ENCODE measurements around the gene TTN.
"Not testable (repeated sequence)": the region's sequence is repeated elsewhere in the genome, so short reads cannot be mapped to it uniquely, and the experiment has no call there.

TTN gene

GRCh38 chr2:178526256-178526655 is 281.0 kb downstream of the TTN start (continued):
- TF ChIP-seq TCF4 (CRISPR knock-in tag; IDR thresholded peaks at IDR 0.05; ENCODE audit: borderline replicate concordance): no peak
- no peak for TF ChIP-seq ZNF565 (CRISPR knock-in tag; conservative IDR thresholded peaks at IDR 0.05; ENCODE audit: low read depth)
- TF ChIP-seq ZFP30 (CRISPR knock-in tag; IDR thresholded peaks at IDR 0.05): no peak
- no peak for TF ChIP-seq ZNF8 (CRISPR knock-in tag; IDR thresholded peaks at IDR 0.05)
- no peak for TF ChIP-seq SNAI2 (CRISPR knock-in tag; IDR thresholded peaks at IDR 0.05)
- no peak for TF ChIP-seq ZC3H10 (CRISPR knock-in tag; IDR thresholded peaks at IDR 0.05)
- TF ChIP-seq CSRNP3 (CRISPR knock-in tag; IDR thresholded peaks at IDR 0.05): no peak

DNA sequence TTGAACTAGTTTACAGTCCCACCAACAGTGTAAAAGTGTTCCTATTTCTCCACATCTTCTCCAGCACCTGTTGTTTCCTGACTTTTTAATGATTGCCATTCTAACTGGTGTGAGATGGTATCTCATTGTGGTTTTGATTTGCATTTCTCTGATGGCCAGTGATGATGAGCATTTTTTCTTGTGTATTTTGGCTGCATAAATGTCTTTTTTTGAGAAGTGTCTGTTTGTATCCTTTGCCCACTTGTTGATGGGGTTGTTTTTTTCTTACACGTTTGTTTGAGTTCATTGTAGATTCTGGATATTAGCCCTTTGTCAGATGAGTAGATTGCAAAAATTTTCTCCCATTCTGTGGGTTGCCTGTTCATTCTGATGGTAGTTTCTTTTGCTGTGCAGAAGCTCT is 281.8 kb downstream of the TTN start:
- not testable (repeated sequence) for ATAC-seq

GRCh38 chr2:178525010-178525409 is 282.2 kb downstream of the TTN start:
- not testable (repeated sequence) for ATAC-seq

- TF ChIP-seq ESRRG (CRISPR knock-in tag; IDR thresholded peaks at IDR 0.05) (no peak), ARNTL (CRISPR knock-in tag; IDR thresholded peaks at IDR 0.05; ENCODE audit: borderline replicate concordance, low read depth) (no peak), ISL1 (CRISPR knock-in tag; IDR thresholded peaks at IDR 0.05) (no peak), ZFP3 (CRISPR knock-in tag; IDR thresholded peaks at IDR 0.05) (no peak), TCF4 (CRISPR knock-in tag; IDR thresholded peaks at IDR 0.05; ENCODE audit: borderline replicate concordance) (no peak), OSR1 (CRISPR knock-in tag; IDR thresholded peaks at IDR 0.05) (no peak), ZNF8 (CRISPR knock-in tag; IDR thresholded peaks at IDR 0.05) (no peak)
- ATAC-seq: peak; percentile 66
Measured at GRCh38 chr2:178523596-178524134, 283.6 kb downstream of the TTN start.

DNA sequence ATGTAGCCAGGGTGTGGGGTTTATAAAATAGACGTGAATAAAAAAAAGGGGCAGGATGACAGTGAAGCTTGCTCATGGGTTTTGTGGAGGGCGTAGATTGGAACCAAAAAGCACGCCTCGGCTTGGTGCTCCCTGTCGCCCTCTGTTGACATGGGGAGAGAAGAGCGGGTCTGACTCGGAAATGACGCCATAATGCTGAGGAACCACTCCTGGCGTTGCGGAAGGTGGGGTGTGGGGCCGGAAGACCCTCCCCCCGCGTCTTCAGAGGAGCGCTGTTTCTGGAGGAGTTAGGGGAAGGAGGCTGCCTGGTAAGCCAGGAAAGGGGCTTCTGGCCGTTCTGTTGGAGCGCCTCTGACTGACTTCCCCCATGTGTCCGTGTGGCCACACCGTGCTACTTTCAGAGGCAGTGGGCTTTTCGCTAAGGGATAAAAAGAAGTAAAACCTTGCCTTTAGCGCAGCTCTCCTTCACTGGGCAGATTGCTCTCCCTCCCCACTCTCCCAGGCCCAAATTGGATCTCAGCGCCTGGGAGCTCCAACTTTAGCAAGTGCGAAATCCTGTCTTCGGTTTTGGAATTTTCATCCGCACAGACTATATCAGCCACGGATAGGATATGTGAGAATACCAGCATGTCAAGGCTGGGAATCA is 284.1 kb downstream of the TTN start:
- ATAC-seq: peak; percentile 98
- TF ChIP-seq ZNF8 (CRISPR knock-in tag; IDR thresholded peaks at IDR 0.05) (no peak), RARB (CRISPR knock-in tag; IDR thresholded peaks at IDR 0.05) (no peak), TOX (CRISPR knock-in tag; IDR thresholded peaks at IDR 0.05; ENCODE audit: borderline replicate concordance) (no peak), ZFP3 (CRISPR knock-in tag; IDR thresholded peaks at IDR 0.05) (no peak), ZNF565 (CRISPR knock-in tag; conservative IDR thresholded peaks at IDR 0.05; ENCODE audit: low read depth) (no peak), OSR1 (CRISPR knock-in tag; IDR thresholded peaks at IDR 0.05) (no peak), ISL1 (CRISPR knock-in tag; IDR thresholded peaks at IDR 0.05) (no peak), CSRNP3 (CRISPR knock-in tag; IDR thresholded peaks at IDR 0.05) (no peak), SNAI2 (CRISPR knock-in tag; IDR thresholded peaks at IDR 0.05) (no peak), CSDC2 (CRISPR knock-in tag; IDR thresholded peaks at IDR 0.05) (no peak)
- TF ChIP-seq, protein P1, sequence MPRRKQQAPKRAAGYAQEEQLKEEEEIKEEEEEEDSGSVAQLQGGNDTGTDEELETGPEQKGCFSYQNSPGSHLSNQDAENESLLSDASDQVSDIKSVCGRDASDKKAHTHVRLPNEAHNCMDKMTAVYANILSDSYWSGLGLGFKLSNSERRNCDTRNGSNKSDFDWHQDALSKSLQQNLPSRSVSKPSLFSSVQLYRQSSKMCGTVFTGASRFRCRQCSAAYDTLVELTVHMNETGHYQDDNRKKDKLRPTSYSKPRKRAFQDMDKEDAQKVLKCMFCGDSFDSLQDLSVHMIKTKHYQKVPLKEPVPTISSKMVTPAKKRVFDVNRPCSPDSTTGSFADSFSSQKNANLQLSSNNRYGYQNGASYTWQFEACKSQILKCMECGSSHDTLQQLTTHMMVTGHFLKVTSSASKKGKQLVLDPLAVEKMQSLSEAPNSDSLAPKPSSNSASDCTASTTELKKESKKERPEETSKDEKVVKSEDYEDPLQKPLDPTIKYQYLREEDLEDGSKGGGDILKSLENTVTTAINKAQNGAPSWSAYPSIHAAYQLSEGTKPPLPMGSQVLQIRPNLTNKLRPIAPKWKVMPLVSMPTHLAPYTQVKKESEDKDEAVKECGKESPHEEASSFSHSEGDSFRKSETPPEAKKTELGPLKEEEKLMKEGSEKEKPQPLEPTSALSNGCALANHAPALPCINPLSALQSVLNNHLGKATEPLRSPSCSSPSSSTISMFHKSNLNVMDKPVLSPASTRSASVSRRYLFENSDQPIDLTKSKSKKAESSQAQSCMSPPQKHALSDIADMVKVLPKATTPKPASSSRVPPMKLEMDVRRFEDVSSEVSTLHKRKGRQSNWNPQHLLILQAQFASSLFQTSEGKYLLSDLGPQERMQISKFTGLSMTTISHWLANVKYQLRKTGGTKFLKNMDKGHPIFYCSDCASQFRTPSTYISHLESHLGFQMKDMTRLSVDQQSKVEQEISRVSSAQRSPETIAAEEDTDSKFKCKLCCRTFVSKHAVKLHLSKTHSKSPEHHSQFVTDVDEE (CRISPR knock-in tag; IDR thresholded peaks at IDR 0.05): no peak

DNA sequence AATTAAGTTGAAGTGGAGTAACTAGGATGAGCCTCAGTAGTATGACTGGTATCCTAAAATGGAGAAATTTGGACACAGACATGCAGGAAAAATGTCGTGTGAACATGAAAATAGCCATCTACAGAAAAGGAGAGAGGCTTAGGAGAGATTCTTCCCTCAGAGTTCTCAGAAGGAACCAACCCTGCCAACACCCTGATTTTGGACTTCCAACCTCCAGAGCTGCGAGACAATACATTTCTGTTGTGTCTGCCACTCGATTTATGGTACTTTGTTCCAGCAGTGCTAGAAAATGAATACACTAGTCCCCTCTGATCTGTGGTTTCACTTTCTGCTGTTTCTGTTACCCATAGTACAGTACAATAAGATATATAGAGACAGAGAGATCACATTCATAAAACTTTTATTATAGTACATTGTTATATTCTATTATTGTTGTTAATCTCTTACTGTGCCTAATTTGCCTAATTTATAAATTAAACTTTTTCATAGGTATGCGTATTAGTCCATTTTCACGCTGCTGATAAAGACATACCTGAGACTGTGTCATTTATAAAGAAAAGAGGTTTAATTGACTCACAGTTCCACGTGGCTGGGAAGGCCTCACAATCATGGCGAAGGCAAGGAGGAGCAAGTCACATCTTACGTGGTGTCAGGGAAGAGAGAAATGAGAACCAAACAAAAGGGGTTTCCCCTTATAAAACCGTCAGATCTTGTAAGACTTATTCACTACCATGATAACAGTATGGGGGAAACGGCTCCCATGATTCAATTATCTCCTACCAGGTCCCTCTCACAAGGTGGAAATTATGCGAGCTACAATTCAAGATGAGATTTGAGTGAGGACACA is 285.7 kb downstream of the TTN start:
- no peak for ATAC-seq
- TF ChIP-seq ZFP3 (CRISPR knock-in tag; IDR thresholded peaks at IDR 0.05): no peak
- TF ChIP-seq CSDC2 (CRISPR knock-in tag; IDR thresholded peaks at IDR 0.05): no peak
- no peak for TF ChIP-seq POU6F1 (CRISPR knock-in tag; IDR thresholded peaks at IDR 0.05; ENCODE audit: borderline replicate concordance, low read depth)
- TF ChIP-seq ZFP30 (CRISPR knock-in tag; IDR thresholded peaks at IDR 0.05): no peak
- TF ChIP-seq BACH2 (CRISPR knock-in tag; IDR thresholded peaks at IDR 0.05; ENCODE audit: borderline replicate concordance): no peak
- TF ChIP-seq TCF4 (CRISPR knock-in tag; IDR thresholded peaks at IDR 0.05; ENCODE audit: borderline replicate concordance): no peak
- TF ChIP-seq RARB (CRISPR knock-in tag; IDR thresholded peaks at IDR 0.05): no peak
- TF ChIP-seq ZNF565 (CRISPR knock-in tag; conservative IDR thresholded peaks at IDR 0.05; ENCODE audit: low read depth): no peak
- no peak for TF ChIP-seq ISL1 (CRISPR knock-in tag; IDR thresholded peaks at IDR 0.05)
- no peak for TF ChIP-seq ZNF8 (CRISPR knock-in tag; IDR thresholded peaks at IDR 0.05)
- TF ChIP-seq ZC3H10 (CRISPR knock-in tag; IDR thresholded peaks at IDR 0.05): no peak
- TF ChIP-seq TOX (CRISPR knock-in tag; IDR thresholded peaks at IDR 0.05; ENCODE audit: borderline replicate concordance): no peak
- no peak for TF ChIP-seq SNAI2 (CRISPR knock-in tag; IDR thresholded peaks at IDR 0.05)
- TF ChIP-seq, protein P1 (CRISPR knock-in tag; IDR thresholded peaks at IDR 0.05): no peak

All from SK-N-SH treated with all-trans-retinoic acid at 6 μM for 48 hours (cell line).